NCI-H2107 treated with DMSO at 0.1 percent for 48 hours (cell line): ENCODE results near the gene GTF2A1.
"Not testable (repeated sequence)": the region's sequence is repeated elsewhere in the genome, so short reads cannot be mapped to it uniquely, and the experiment has no call there.

Experiments used
- DNase-seq: peaks from one replicate; lab custom pipeline; 2025; ENCODE audit not compliant: unreplicated experiment; lab: John Stamatoyannopoulos, UW

The GTF2A1 gene

DNA sequence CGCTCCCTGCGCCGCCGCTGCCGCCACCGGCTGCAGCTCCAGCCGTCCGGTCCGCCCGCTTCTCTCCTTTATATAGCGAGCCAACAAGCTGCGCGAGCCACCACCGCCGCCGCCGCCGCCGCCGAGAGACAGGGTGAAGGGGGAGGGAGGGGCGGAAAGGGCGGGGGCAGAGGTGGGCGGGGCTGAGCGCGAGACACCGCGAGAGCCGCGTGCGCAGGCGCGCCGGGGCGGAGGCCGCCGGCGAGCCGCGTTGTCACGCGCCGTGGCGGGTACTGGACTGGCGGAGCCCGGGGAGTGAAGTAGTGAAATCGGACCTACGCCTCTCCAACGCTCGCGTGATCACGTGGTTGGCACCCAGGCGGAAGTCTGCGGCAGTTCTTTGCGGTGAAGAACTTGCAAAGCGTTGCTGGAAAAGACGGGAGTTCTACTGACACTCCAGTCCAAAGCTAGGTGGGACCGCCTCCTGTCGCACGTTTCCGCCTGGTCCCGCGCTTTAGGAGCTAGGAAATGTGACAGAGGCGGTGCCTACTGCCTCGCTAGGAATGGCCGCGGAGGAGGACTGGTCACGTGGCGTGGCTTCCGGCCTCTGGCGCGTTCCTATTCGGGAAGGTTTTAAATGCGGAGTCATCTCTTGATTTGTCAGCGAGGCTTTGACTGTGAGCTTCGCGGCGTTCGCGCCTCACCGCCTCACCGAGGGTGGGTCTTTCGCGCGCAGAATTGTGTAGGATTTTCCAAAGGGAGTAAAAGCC is at the start of gene GTF2A1:
Gene GTF2A1, minus strand, starts transcription at position 130 of the 749 bp plus-strand sequence. CDS start 441 bp downstream, outside the sequence.
- DNase-seq, result peak; percentile 100

DNA sequence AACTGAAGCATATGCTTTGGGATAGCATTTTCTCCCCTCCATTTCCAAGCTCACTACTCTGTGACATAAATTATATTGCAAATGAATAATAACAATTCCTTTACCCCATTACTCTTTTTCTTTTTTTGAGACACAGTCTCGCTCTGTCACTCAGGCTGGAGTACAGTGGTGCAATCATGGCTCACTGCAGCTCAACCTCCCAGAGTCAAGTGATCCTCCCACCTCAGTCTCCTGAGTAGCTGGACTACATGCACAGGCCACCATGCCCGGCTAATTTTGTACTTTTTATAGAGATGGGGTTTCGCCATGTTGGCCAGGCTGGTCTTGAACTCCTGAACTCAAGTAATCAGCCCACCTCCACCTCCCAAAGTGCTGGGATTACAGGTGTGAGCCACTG is 49.2 kb upstream of the GTF2A1 start:
- DNase-seq, result no peak

DNA sequence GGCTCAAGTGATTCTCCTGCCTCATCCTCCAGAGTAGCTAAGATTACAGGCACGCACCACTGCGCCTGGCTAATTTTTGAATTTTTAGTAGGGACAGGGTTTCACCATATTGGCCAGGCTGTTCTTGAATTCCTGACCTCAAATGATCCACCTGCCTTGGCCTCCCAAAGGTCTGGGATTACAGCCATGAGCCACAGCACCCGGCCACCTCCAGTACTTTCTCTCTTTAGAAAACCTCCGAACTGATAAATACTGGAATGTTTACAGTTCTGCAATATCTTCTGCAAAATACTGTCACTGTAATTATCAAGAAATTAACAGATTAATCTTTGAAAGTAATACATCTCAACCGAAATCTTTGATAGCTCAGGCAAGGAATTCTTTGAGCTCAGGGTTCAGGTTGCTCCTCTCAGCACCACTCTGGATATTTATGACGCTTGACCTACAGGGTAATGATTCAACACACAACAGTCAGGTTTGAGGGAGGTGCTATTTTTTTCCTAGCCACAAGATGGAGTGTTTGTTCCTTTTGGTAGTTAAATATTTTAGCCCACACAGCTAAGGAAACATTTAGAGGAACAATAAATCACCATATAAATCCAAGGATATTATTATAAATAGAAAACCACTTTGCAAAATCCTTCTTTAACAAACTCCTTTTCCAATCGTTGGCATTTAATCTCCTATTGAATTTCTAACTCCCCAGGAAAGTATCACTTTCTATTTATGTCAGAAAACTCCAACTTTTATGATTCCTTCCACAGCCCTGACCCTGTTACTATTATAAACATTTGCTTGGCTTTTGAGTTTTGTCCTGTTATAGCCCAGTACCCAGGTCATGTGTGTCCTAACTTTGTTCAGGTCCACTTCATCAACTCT is 48.6 kb upstream of the GTF2A1 start:
- peak; percentile 97 for DNase-seq

DNA sequence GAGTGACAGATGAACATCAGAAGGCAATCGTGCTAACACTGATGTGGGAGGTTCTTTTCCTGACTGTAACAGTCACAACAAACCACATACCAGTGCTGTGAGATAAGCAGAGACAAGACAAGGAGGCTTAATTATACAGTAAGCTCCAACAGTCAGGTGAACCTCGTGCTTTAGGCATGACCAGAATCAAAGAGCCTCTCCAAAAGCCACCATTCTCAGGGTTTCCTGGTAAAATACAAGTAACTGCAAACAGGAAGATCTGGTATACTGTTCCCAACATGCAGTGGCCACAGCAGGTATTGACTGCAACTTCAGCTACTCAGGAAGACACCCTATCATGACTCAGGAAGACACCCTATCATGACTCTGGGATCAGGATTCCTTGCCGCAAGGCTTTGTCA is 47.3 kb upstream of the GTF2A1 start:
- DNase-seq, result no peak

DNA sequence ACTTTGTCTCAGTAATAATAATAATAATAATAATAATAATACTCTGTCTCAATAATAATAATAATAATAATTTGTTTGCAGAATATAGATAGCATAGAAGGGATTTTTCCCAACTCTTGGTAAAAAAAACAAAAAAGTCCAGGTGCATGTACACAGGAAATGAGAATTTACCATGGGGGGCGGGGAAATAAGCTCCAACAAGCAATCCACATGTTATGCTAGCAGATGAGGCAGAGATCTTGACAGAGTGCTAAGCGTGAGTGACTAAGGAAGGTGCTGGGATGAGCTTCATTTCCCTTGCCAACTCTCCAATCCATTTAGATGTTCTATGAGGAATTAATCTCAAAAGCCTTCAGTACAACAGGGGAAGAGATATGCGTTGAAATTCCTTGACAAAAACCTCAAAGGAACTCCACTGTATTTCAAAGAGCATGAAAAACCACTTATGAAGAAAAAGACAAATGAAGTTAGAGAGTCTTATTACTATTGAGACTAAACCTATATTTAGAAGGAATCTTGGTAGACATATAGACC is 44.9 kb upstream of the GTF2A1 start:
- DNase-seq, result no peak

DNA sequence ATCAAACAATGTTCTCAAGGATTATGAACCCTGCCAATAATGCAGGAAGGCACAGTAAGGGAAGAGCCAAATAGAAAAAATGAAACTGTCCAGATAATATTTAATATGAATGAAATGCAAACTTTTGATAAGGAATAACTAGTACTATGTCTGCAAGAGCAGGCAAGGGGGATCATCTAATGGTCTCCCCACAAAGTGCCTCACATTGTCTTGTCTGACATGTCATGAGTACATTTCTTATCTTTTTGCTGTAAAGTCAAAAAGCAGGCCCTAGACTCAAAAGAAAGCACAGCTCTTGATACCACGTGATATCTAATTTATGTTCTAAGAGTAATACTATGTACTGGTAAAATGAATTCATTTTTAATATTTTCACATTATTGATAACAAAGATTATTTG is 43.9 kb upstream of the GTF2A1 start:
- DNase-seq, result no peak

DNA sequence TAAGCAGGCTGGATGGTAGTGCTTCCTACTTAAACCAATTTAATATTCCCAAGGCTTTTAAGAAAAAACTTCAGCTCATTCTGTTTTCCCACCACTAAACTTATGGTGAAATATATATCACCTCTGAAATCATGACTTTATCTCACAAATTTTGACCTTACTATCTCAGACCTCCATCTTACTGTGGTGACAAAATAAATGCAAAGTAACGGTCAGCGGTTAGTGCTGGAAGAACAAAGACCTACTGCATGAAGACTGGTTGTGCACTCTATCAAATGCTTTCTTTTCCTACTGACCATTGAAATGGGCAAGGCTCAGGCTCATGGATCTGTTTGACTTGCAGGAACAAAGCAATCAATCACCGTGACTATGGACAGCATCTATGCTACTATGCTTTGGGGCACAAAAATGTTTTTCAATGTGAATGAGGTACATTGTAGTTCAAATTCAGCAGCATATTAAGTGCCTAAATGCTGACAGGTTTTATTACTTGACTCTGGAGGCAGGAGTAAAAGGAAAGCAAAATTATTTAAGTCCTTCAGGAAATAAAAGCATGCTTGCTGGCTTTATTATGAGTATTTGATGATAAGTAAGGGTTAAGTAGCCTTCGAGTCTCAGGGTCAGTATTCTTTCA is 43.1 kb upstream of the GTF2A1 start:
- no peak for DNase-seq

DNA sequence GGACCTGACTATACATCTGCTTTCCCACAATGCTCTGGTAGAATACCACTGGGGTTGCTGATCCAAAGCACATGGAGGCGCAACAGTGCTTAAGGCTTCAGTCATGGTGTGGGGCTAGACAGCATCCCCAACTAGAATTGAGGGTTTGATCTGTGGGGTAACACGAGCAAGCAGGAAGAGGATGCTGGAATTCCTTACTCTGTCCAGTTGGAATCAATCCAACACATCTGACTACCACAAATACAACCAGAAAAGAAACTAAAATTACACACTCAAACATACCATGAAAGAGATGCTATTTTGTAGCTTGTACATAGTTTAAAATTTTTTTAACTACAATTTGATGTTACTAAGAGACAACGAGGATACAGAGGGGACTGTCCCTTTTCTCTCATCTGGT is 40.4 kb upstream of the GTF2A1 start:
- DNase-seq, result no peak

DNA sequence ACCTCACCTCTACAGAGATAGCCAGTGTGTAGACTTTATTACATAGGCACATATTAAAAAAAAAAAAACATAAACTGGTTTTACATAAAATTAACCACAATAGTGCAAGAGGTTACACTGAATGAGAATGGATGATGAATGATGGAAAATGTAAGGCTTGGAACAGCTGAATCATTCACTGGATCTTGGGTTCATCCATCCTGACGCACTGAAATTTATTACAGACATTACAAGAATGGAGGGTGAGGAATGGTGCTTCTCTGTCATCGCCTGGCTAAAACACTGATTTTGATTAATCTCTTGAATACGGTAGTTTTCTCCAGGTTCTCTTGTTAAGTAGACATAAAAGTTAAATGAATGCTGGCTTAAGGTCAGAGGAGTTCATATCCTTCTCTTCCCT is 40.0 kb upstream of the GTF2A1 start:
- no peak for DNase-seq

DNA sequence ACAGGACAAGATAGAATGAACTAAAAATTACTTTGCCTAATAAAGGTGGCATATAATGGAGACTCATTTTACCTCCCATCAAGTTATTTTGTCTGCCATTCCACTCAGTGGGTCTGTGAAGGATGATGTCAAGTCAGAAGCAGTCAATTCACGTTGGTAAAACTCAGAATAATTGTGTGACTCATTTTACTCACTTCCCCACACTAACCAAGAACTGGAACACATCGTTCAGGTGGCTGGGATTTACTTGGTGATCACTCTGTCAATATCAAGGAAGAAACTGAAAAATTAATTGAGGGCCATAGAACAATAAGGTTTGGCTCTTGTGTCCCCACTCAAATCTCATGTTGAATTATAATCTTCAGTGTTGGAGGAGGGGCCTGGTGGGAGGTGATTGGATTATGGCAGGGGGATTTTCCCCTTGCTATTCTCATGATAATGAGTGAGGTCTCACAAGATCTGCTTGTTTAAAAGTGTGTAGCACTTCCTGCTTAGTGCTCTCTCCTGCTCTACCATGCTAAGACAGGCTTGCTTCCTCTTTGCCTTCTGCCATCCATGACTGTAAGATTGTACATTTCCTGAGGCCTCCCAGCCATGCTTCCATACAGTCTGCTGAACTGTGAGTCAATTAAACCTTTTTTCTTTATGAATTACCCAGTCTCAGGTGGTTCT is 35.7 kb upstream of the GTF2A1 start:
- DNase-seq, result no peak

DNA sequence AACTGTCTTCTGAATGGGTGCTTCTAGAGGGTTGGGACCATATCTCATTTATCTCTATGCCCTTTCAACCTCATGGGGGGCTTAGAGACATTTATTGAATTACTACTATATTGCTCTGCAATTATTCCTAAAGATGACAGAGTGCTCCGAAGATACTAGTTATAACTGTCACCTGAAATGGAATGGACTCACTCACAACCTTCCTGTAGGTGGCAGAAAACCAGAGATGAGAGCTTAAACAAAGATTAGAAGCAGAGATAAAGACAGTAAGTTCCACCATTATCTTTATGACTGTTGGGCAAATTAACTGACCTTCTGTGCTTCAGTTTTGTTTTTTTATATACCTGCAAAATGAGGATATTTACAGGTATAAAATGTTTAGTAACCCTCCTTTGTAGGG is 31.5 kb upstream of the GTF2A1 start:
- no peak for DNase-seq

DNA sequence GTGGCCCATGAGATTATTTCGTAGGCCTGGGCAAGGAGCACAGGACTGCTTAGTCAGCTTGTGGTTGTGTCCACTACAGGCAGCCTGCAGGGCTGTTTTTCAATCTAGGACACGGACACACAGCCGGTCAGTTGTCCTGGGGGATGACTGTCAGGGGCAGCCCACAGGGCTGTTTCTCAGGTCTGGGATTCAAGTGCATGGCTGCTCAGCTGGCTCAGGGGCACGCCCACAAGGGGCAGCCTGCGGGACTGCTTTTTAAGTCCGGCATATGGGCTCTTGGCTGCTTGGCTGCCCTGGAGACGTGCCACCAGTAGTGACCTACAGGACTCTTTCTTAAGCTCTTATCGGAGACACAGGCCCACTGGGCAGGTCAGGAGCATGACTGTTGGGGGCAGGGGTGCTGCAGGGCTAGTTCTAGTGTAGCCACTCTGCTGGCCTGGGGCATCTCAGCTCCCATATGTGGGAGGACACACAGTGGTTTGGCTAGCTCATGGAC is 26.6 kb upstream of the GTF2A1 start:
- no peak for DNase-seq

DNA sequence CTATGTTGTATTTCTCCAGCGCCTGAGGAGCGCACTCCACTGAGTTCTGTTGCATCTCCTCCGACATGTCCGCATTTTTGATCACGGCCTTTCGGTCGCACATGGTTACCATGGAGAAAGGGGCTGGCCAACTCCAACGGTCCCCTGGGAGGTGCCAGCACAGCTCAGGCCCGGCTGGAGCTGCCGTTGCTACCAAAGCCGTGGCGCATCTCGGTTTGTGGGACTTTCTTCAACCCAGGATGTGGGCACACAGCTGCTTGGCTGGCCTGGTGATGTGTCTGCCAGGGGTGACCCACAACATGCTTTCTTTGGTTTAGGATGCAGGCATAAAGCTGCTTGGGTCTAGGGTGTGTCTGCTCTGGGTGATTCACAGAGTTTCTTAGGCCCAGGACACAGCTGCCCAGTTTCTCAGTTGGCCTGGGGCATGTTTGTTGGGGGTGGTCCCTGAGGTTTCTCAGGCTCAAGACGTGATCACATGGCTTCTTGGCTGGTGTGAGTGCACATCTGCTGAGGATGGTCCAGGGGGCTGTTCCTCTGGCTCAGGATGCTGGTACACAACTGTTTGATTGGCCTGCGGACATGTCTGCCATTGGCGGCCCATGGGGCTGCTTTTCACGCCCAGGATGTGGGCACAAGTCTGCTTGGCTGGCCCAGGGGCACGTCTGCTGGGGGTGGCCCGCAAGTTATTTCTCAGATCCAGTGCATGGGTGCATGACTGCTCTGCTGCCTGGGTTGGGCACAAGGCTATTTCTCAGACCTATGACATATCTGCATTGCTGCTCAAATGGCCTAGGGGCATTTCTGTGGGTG is 25.9 kb upstream of the GTF2A1 start:
- no peak for DNase-seq

DNA sequence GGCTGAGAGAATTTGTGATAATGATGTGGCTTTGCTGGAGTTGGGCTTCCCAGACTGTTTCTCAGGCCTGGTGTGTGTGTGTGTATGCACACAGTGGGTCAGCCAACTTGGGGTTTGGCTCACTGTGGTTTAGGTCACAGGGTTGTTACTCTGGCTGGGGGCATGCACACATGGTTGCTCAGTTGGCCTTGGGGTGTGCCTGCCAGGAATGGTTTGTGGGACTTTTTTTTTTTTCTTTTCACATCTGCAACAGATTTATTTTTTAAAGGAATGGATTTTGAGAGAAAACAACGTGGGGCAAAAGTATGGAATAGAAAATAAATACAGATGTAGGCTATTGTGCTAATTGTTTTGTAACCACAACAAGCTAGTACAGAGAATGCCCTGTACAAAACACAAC is 25.0 kb upstream of the GTF2A1 start:
- DNase-seq, result no peak

DNA sequence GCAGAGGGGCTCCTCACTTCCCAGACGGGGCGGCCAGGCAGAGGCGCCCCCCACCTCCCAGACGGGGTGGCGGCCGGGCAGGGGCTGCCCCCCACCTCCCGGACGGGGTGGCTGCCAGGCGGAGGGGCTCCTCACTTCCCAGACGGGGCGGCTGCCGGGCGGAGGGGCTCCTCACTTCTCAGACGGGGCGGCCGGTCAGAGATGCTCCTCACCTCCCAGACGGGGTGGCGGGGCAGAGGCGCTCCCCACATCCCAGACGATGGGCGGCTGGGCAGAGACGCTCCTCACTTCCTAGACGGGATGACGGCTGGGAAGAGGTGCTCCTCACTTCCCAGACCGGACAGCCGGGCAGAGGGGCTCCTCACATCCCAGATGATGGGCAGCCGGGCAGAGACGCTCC is 23.7 kb upstream of the GTF2A1 start:
- not testable (repeated sequence) for DNase-seq

DNA sequence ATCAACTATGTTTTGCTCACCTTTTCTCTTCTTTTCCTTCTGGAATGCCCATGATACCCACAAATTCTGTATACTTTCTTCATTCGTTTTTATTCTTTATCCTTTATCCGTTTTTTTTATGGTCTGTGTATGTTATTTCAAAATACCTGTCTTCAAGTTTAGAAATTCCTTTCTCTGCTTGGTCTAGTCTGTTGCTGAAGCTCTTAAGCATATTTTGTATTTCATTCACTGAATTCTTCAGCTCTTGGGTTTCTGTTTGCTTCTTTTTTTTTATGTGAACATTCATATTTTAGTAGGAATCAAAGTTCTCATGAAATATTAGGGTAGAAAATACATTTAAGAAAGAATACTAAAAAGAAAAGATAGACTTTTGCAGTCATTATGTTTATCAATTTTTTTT is 22.7 kb upstream of the GTF2A1 start:
- no peak for DNase-seq

DNA sequence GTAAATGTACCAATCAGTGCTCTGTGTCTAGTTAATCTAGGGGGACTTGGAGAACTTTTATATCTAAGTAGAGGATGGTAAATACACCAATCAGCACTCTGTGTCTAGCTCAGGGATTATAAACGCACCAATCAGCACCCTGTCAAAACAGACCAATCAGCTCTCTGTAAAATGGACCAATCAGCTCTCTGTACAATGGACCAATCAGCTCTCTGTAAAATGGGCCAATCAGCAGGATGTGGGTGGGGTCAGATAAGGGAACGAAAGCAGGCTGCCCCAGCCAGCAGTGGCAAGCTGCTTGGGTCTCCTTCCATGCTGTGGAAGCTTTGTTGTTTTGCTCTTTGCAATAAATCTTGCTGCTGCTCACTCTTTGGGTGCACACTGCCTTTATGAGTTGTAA is 16.1 kb upstream of the GTF2A1 start:
- not testable (repeated sequence) for DNase-seq

DNA sequence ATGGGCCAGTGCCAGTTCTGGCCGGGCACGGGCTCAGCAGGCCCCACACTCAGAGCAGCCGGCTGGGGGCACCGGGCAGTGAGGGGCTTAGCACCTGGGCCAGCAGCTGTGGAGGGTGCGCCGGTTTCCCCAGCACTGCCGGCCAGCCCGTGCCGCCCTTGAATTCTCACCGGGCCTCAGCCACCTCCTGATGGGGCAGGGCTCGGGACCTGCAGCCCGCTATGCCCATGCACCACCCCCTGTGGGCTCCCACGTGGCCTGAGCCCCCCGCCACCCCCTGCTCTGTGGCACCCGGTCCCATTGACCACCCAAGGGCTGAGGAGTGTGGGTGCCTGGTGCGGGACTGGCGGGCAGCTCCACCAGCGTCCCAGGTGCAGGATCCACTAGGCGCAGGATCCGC is 15.4 kb upstream of the GTF2A1 start:
- no peak for DNase-seq

DNA sequence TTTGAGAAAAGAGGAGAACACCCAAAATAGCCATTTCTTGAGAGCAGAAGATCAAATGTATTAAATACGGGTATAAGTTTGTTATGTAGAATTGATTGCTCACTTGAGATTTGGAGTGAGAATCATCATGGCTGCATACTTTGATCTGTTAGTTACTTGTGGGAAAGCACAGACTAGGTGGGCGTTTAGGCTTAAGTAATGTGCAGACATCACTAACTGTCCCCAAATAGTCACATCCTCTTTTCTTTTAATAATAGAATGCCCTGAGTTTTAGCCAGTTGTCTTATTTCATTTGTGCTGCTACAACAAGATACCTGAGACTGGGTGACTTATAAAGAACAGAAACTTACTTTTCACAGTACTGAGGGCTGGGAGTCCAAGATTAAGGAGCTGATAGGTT is 14.3 kb upstream of the GTF2A1 start:
- no peak for DNase-seq

DNA sequence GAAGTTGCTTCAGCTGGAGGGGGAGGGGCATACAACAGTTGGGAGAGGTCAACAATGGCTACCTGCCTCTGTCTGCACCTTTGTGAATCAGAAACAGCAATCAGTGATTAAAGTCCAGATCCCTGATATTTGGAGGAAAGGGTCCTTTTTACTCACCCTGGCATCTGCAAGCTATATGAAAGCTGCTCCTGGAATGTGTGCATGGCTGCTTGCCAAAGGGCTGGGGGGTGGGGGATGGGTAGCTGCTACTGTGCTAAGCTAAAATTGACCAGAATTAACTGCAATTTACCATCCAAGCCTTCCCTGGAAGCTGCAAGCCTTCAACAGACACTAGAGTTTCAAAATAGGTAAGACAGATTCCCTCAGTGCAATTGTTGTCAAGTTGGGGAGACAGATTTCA is 13.5 kb upstream of the GTF2A1 start:
- no peak for DNase-seq
